Activated T-helper 1 cell treated with anti-CD3 and anti-CD28 coated beads, Interleukin-12 subunit alpha, Interleukin-12 subunit beta, Interleukin-2, Interleukin-4 antibody, amounts not matched to agents 30 ng/mL and 10 ng/mL and 1 ng/mL, durations not matched to agents 14 hours and 24 hours and 36 hours (primary cell): ENCODE results near the gene RBL2. TPM values are rescaled to one million over a fixed set of nuclear protein-coding genes. Genes with fewer than 3 reads are reported as not detected.

Experiments
- DNase-seq: peaks from one replicate; pipeline ENCODE4 v3.0.0; 2021; ENCODE audit warnings: low spot score
- H3K27ac Mint-ChIP-seq: one replicate; pipeline ENCODE4 v1.8.0; 2021; ENCODE audit warnings: mild to moderate bottlenecking, mixed read lengths
- H3K27me3 Mint-ChIP-seq: one replicate; pipeline ENCODE4 v1.8.0; 2022; ENCODE audit warnings: mild to moderate bottlenecking, moderate library complexity, mixed read lengths; ENCODE audit not compliant: insufficient read depth
- H3K36me3 Mint-ChIP-seq: one replicate; pipeline ENCODE4 v1.8.0; 2021; ENCODE audit warnings: low read depth, mixed read lengths
- H3K4me1 Mint-ChIP-seq: one replicate; pipeline ENCODE4 v1.8.0; 2021; ENCODE audit warnings: low read depth, mixed read lengths
- H3K4me3 Mint-ChIP-seq: one replicate; pipeline ENCODE4 v1.8.0; 2021; ENCODE audit warnings: mild to moderate bottlenecking, moderate library complexity, mixed read lengths
- H3K9me3 Mint-ChIP-seq: one replicate; pipeline ENCODE4 v1.8.0; 2021; ENCODE audit warnings: mixed read lengths
- intact Hi-C: fragments of 100-400 bp; cut with micrococcal nuclease; formaldehyde crosslinking; loops from one replicate; pipeline ENCODE4 v1.15.1; 2024
- total RNA-seq: library from RNA; stranded (reverse); gene quantifications from 2 replicates; pipeline ENCODE4 v1.2.3, GENCODE V29; 2022

RBL2 gene
- total RNA-seq, 1 donor from 2014 or later = 61.5 TPM

DNA sequence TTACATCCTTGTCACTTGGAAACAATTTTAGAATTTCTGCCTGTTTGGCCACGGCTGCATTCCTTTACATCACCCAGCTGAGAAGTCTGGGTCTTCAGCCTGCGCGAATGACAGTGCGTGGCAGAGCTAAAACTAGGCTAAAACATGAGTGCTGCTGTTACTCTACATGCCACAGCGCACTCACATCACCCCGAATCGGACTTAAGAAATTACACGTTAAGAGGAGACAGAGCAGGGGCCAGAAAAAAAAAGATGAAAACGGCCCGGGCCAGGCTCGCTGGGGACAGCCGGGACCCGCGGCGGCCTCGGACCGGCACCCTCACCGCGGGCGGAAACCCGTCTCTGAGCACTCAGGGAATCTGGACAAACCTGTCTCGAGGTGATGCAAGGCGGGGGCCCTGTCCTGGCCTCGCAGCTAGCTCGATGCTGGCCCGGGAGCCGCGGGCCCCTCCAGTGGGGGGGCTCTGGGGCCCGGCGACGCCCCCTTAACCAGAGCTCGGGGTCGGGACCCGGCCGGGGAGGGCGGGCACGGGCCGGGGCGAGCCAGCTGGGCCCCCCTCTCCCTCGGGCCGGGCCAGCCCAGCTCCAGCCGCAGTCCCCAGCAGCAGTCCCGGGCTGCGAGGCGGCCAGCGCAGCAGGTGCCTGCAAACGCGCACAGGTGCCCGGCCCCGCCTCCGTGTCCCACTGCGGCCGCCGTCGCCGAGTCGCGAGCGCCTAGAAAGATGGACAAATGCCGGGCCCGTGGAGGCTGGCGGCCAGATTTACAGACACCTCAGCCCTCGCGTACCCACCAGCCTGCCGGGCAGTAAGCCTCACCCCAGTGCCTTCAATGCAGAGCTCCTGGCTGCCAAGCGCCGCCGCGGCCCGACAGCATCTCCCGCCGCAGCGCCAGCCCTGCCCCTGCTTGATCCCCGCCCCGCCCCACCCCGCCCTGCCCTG lies 68.3 kb downstream of the RBL2 start, which contains the start of gene AKTIP:
TSS of gene AKTIP (minus strand) at position 879 of the 939 bp plus-strand sequence. CDS start 2,950 bp downstream, outside the sequence.
- Mint-ChIP-seq H3K4me1 (peaks cover 72% of the 10 kb centered on the region), H3K36me3 (peaks cover 18% of the 10 kb centered on the region), H3K27ac (peak within 1 kb of the TSS; percentile 93)

DNA sequence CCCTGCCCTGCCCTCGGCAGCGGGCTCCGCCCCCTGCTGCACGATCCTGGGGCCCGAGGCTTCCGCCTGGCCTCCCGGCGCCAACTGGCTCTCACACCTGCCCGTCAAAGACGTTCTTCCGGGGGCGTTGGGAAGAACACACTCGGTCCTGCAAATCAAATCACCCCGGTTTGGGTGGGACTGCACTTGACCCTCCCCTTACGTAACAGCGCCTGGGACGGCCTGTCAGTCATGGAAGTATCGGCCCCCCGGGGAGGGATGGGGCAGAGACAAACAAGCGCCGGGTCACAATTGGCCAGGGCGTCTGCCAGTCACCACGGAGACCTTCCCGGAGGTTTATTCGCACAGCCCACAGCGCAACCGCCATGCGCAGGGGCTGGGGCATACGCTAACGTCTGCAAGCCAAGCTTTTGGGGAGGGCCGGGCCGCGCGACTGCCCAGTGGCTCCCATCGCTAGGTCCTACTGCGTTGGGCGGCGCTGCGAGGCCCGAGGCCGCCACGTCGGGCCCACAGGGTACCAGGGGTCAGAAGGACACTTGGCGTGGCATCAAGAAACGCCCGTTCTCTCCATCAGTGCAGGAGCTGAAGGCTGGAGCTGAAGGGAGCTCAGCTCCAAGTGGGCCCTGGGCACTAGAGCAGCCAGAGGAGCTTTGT lies 69.1 kb downstream of the RBL2 start:
- Mint-ChIP-seq H3K9me3 (no peaks in the 10 kb centered on the region), H3K4me1 (peaks cover 70% of the 10 kb centered on the region), H3K27ac (peak overlapping the region; percentile 93), H3K36me3 (peaks cover 11% of the 10 kb centered on the region), H3K27me3 (no peaks in the 10 kb centered on the region), H3K4me3 (peak overlapping the region; percentile 87)
- peak; percentile 100 for DNase-seq
- intact Hi-C loops = loop anchor here (1.0 to 10.0 kb wide), 9 partner anchors 15 to 448 kb away; partner anchors contain the start of genes FTO and RBL2

More for the DNA sequence above, 68.3 kb downstream of the RBL2 start, which contains the start of gene AKTIP:
- H3K9me3 Mint-ChIP-seq = no peaks in the 10 kb centered on the region
- peak within 1 kb of the TSS; percentile 97 for H3K4me3 Mint-ChIP-seq
- peak; percentile 20 for DNase-seq
- H3K27me3 Mint-ChIP-seq = no peaks in the 10 kb centered on the region
- intact Hi-C loops = loop anchor here (1.0 to 10.0 kb wide), 10 partner anchors 14 to 447 kb away; partner anchors contain the start of genes FTO and RBL2

DNA sequence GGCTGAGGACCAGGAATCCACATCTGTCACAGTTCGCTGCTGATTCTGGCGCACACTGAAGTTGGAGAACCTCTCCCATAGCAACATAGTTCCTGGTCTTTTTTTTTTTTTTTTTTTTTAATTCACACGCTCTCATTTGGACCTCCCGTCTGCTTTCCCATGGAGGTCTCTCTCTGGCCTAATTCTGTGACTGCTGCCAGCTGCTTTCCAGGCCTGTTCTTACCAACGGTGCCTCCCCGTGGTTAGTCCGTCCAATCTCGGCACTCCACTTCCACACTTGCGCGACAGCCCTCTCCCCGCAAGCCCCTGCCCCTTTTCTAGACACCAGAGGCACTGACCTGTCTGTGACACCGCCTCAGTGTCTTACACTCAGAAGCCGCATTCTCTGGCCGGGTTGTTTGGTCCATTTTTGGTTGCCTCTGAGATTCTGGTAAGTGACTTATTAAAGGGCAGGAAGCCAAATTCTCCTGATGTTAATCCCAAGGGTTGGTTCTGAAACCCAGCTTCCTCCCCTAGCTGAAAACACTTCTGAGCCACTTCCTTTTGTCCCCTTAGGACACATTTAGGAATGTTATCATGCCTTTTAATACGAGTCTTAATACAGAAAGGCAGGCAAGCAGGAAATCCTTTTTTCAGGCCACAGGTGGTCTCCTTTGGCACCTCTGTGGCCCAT lies 69.9 kb downstream of the RBL2 start:
- Mint-ChIP-seq H3K27me3 (no peaks in the 10 kb centered on the region), H3K4me3 (peak overlapping the region; percentile 87), H3K27ac (peak overlapping the region; percentile 86), H3K36me3 (peaks cover 6% of the 10 kb centered on the region), H3K4me1 (peaks cover 63% of the 10 kb centered on the region), H3K9me3 (no peaks in the 10 kb centered on the region)
- peak; percentile 12 for DNase-seq
- intact Hi-C loops = loop anchor here (1.0 to 10.0 kb wide), 9 partner anchors 14 to 449 kb away; partner anchors contain the start of genes FTO and RBL2

DNA sequence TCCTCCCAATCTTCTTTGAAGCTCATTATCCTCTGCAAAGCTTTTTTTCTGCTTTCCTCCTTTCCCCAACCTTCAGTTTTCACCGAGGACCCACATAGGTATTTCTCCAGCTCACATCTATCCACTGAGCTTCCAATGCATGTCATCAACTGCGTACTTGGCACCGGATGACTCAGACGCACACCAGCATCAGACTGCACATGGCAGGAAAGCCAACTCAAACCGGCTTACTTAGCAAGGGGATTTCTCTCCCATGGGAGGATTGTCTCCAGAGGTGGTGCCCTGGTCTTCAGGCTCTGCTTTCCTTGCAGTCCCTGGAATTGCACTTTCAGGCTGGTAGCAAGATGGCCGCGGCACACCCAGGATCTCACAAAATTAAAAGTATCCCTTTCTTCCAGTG lies 70.4 kb downstream of the RBL2 start:
- no peaks in the 10 kb centered on the region for H3K9me3 Mint-ChIP-seq

DNA sequence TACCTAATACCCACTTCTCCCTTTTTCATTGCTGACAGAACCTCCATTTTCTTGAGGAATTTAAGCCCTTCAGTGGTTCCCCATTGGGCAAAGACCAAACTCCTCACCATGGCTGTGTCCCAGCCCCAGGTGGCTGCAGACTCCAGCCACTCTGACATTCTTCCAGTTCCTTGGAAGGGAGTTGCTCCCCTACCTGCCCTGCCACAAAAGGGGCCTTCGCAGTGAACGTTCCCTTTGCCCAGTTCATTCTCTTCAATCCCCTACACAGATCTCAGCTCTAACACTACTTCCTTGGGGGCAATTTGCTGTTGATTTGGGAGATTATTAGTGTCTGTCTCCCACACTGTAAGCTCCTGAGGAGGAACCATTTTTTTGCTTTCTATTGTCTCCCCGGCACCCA lies 72.0 kb downstream of the RBL2 start:
- DNase-seq = no peak
- intact Hi-C loops = loop anchor here (10.0 kb wide), 1 partner anchor 241 kb away; no protein-coding TSS in a partner anchor
- no peak overlapping the region for H3K27ac Mint-ChIP-seq
- H3K9me3 Mint-ChIP-seq = no peaks in the 10 kb centered on the region
- H3K4me1 Mint-ChIP-seq = peaks cover 66% of the 10 kb centered on the region
- H3K27me3 Mint-ChIP-seq = no peaks in the 10 kb centered on the region
- H3K36me3 Mint-ChIP-seq = no peaks in the 10 kb centered on the region
- no peak overlapping the region for H3K4me3 Mint-ChIP-seq

More for the DNA sequence above, 70.4 kb downstream of the RBL2 start:
- no peak for DNase-seq
- intact Hi-C loops = loop anchor here (5.0 to 10.0 kb wide), 2 partner anchors 132 to 240 kb away; no protein-coding TSS in a partner anchor
- H3K4me1 Mint-ChIP-seq = peaks cover 63% of the 10 kb centered on the region
- peak overlapping the region; percentile 86 for H3K27ac Mint-ChIP-seq
- H3K4me3 Mint-ChIP-seq = peak overlapping the region; percentile 87
- H3K36me3 Mint-ChIP-seq = peaks cover 5% of the 10 kb centered on the region
- H3K27me3 Mint-ChIP-seq = no peaks in the 10 kb centered on the region

DNA sequence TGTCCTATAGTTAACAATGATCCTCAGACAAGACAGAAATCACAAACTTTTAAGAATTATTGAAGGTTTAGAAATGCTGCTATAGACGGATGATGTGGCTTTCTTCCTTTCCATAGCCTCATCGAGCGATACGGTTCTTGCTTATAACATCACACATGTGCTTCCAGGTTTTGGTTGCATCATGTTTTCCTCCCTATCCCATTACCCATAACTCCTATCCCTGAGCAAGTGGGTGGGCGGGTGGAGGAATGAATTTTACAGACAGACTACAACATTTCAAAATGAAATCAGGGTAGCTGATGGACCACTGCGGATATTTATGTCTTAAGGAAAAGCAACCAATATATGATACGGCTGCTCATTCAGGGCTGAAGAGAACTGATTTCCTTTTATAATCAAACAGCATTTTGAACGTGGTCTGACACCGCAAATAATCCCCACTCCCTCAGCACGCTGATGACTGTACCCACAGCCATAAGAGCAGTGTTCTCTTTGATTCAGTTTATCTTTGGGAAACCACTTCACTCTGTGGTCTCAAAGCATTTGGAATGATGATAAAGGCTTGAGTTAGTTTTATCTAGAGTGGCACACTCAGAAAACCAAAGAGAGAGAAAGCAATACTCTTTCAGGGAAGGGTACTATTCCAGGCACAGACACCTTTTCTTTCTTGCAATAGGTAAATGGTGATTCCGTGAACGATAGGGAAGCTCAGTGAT lies 73.4 kb downstream of the RBL2 start:
- no peaks in the 10 kb centered on the region for H3K27me3 Mint-ChIP-seq
- H3K4me1 Mint-ChIP-seq = peaks cover 64% of the 10 kb centered on the region

DNA sequence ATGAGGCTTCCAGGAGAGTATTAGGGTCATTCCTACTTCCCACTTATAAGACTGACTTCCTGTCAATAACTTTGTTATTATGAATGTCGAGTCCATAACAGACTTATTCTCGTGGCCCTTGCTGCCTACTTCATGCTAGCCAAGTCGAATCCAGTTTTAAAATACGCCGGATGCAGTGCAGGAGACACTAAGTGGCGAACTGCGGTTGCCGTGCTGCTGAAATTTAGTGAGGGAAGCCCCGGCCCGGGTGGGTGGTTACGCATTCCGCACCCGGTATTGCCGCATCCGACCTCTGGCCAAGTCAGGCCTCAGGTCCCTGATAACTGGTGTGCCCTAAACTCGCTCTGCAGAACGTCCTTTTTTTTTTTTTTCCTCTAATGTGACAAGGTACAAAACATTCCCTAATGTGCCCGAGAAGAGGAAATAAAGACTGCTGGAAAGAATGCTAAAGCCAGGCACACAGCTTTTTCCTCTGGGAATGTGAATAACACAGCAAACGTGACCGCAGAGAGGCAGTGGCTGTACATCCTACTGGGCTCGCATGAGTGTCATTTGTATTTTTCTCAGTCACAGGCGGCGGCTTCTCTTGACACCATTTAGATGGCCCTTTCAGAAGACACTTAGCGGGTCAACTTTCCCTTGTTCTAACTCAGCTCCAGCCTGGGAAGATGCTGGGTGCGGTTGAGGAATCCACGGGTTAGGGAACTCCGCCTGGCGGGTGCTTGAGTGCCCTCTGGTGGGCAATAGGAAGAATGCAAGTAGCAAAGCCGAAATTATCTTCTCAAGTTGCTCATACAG lies 75.8 kb downstream of the RBL2 start:
- Mint-ChIP-seq H3K9me3 (peaks cover 5% of the 10 kb centered on the region), H3K36me3 (peaks cover 11% of the 10 kb centered on the region), H3K4me1 (peaks cover 62% of the 10 kb centered on the region), H3K27ac (no peak overlapping the region), H3K27me3 (no peaks in the 10 kb centered on the region), H3K4me3 (no peak overlapping the region)
- intact Hi-C loops = loop anchor here (1.0 to 10.0 kb wide), 4 partner anchors 195 to 455 kb away; no protein-coding TSS in a partner anchor
- peak; percentile 22 for DNase-seq

More for the DNA sequence above, 73.4 kb downstream of the RBL2 start:
- Mint-ChIP-seq H3K27ac (no peak overlapping the region), H3K36me3 (peaks cover 2% of the 10 kb centered on the region), H3K9me3 (no peaks in the 10 kb centered on the region), H3K4me3 (no peak overlapping the region)
- intact Hi-C loops = loop anchor here (10.0 kb wide), 1 partner anchor 243 kb away; no protein-coding TSS in a partner anchor
- DNase-seq = no peak

DNA sequence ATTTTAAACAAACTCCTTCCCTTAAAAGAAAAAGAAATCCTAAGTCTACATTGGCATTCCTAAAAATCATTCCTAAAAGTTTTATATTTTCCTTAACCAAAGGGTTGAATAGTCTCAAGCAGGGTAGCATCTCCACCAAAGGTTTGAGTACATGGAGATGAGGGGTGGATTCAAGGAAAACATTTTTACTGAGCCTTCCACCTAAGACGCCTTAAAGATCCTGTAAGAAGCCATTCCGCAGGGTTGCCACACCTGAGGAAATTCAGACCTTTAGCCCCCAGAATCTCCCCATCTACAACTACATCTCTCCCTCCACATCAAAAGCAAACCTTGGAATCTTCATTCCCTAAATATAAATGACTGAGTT lies 76.4 kb downstream of the RBL2 start:
- Mint-ChIP-seq H3K9me3 (peaks cover 5% of the 10 kb centered on the region), H3K27me3 (no peaks in the 10 kb centered on the region), H3K36me3 (peaks cover 11% of the 10 kb centered on the region), H3K4me1 (peaks cover 57% of the 10 kb centered on the region), H3K27ac (no peak overlapping the region), H3K4me3 (no peak overlapping the region)
- no peak for DNase-seq
- intact Hi-C loops = loop anchor here (1.0 to 10.0 kb wide), 3 partner anchors 196 to 455 kb away; no protein-coding TSS in a partner anchor

DNA sequence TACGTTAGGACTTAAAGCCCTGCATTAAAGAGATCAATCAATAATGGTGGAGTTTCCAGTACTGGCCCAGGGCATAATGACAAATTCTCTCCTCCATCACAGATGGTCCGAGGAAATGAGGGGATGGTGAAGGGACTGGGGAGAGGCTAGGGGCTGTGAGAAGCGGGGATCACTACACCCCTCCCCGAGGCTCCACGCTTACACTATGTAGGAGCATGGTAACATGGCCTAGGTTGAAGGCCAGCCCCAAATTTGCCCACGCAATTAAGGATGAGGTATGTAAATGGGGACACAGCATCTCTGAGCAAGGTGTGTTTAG lies 76.8 kb downstream of the RBL2 start:
- peaks cover 5% of the 10 kb centered on the region for H3K9me3 Mint-ChIP-seq
- no peaks in the 10 kb centered on the region for H3K27me3 Mint-ChIP-seq
- peaks cover 11% of the 10 kb centered on the region for H3K36me3 Mint-ChIP-seq
- no peak for DNase-seq
- intact Hi-C loops = loop anchor here (2.0 to 10.0 kb wide), 2 partner anchors 196 to 380 kb away; no protein-coding TSS in a partner anchor
- H3K4me3 Mint-ChIP-seq = no peak overlapping the region
- peaks cover 57% of the 10 kb centered on the region for H3K4me1 Mint-ChIP-seq
- H3K27ac Mint-ChIP-seq = no peak overlapping the region

DNA sequence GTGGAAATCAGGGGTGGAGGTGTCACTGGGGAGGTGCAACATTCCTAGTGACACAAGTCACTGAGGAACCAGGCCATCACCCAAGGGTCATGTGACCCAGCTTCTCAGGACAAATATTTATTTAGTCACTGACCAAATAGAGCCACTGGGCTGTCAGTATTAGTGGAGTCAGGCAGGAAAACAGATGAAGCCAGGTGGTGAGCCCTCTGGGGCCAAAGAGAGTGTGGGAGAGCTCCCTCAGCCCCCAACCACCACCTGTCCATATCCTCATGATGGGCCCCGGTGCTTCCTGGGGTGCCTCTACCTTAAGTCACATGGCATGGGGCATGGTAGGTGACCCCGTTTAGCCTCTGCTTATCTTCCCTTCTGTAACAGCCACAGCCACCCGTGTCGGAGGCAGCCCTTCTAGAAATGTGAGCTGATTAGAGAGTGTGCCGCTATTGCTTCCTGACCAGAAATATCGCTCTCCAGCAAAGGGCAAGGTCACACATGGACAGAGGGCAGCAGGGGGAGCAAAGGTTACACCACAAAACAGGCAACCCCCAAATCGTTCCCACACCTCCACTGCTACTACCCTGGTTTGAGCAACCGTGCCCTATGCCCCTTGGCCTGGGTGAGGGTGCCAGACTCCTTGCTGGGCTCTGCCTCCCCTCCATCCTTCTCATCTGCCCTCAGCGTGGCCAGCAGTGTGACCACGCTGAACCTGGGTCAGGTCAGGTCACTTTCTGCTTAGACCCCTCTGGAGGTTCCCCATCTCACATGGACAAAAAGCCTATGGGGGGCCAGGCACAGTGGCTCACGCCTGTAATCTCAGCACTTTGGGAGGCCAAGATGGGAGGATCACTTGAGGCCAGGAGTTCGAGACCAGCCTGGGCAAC lies 77.4 kb downstream of the RBL2 start:
- intact Hi-C loops = loop anchor here (2.0 to 10.0 kb wide), 2 partner anchors 197 to 381 kb away; no protein-coding TSS in a partner anchor
- Mint-ChIP-seq H3K4me1 (peaks cover 55% of the 10 kb centered on the region), H3K9me3 (peaks cover 5% of the 10 kb centered on the region), H3K4me3 (no peak overlapping the region), H3K36me3 (peaks cover 11% of the 10 kb centered on the region), H3K27me3 (no peaks in the 10 kb centered on the region), H3K27ac (no peak overlapping the region)
- no peak for DNase-seq
